BLaER1 treated with 17β-estradiol and CSF1 and Interleukin-3, amounts not matched to agents 10 nM and 100 nM (cell line): ENCODE results near the gene USP22.

ENCODE experiments used
- H3K27ac ChIP-seq, 11 experiments: shearing (Covaris generic); formaldehyde crosslinking; 2 replicates each; pipeline ENCODE4 v1.8.1; 2022
- H3K27me3 ChIP-seq, 11 experiments: shearing (Covaris generic); formaldehyde crosslinking; 2 replicates each; pipeline ENCODE4 v1.8.1; 2022
- H3K36me3 ChIP-seq, 11 experiments: shearing (Covaris generic); formaldehyde crosslinking; 2 replicates each; pipeline ENCODE4 v1.8.1; 2022
- H3K4me1 ChIP-seq, 10 experiments: shearing (Covaris generic); formaldehyde crosslinking; 2 replicates each; pipeline ENCODE4 v1.8.1; 2022
- H3K4me2 ChIP-seq, 11 experiments: shearing (Covaris generic); formaldehyde crosslinking; 2 replicates each; pipeline ENCODE4 v1.8.1; 2022
- H3K4me3 ChIP-seq, 10 experiments: shearing (Covaris generic); formaldehyde crosslinking; 2 replicates each; pipeline ENCODE4 v1.8.1; 2022
- H3K9ac ChIP-seq, 11 experiments: shearing (Covaris generic); formaldehyde crosslinking; 2 replicates each; pipeline ENCODE4 v1.8.1; 2022
- H3K9me3 ChIP-seq, 11 experiments: shearing (Covaris generic); formaldehyde crosslinking; replicated peaks in 1 of 11; 2 replicates each; pipeline ENCODE4 v1.8.1; 2022
- H4K20me1 ChIP-seq, 11 experiments: shearing (Covaris generic); formaldehyde crosslinking; 2 replicates each; pipeline ENCODE4 v1.8.1; 2022
- Cebpa-rat ChIP-seq, 11 experiments: shearing (Covaris generic); IDR thresholded peaks; 2 replicates each; pipeline ENCODE4 v1.8.1; 2022

The USP22 gene

GRCh38 chr17:21039839-21040575, 2.8 kb downstream of the USP22 start:
- no peak for TF ChIP-seq Cebpa-rat (IDR thresholded peaks at IDR 0.05)
- Histone ChIP-seq H3K27me3 (no peaks in the 10 kb centered on the region), H3K9ac (peak overlapping the region; percentile 86 to 100 (median 100)), H3K4me1 (peaks cover 60 to 70% (median 68%) of the 10 kb centered on the region in 10 experiments), H4K20me1 (peaks cover 70 to 72% (median 71%) of the 10 kb centered on the region in 11 experiments), H3K9me3 (no peaks in the 10 kb centered on the region), H3K4me3 (peak overlapping the region; percentile 78 to 100 (median 99)), H3K27ac (peak overlapping the region in 10 of 11 experiments; percentile 42 to 100 (median 100); a peak in 18 of 22 replicates), H3K36me3 (peaks cover 5 to 46% (median 38%) of the 10 kb centered on the region in 11 experiments; a peak in 20 of 22 replicates), H3K4me2 (peak overlapping the region; percentile 75 to 97 (median 91))

DNA sequence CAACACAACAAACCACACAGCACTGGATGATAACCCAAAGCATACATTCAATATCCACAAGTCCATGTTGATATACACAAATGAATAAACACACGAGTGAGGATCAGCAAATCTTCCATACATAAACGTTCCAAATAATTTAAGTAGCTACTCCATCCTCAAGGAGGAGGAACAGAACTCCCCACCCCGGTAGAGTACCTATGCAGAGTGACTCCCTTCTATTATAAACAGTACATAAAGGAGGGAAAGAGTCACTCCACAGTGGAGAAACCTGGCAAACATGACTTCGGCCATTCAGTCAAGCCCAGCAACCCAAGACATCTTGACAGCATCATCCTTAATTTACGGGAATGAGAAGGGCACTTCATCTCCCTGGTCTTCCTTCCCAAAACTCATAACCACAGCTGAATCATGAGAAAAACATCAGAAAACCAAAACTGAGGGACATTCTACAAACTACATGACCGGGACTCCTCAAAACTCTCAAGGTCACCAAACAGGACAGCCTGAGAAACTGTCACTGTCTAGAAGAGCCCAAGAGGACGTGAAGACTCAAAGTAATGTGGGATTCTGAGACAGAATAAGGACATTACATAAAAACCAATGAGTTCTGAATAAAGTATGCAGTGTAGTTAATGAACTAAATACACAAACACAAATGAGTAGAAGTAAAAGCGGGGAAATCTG, 5.6 kb downstream of the USP22 start:
- Histone ChIP-seq H3K4me2 (peak overlapping the region; percentile 75 to 94 (median 90)), H4K20me1 (peaks cover 98 to 99% (median 99%) of the 10 kb centered on the region in 11 experiments), H3K4me3 (peak overlapping the region in 4 of 10 experiments; percentile 6 to 37 (median 21); a peak in 5 of 20 replicates), H3K4me1 (peaks cover 80 to 88% (median 82%) of the 10 kb centered on the region in 10 experiments), H3K27me3 (no peaks in the 10 kb centered on the region), H3K9ac (peak overlapping the region in 7 of 11 experiments; percentile 5 to 40 (median 12); a peak in 7 of 22 replicates), H3K9me3 (no peaks in the 10 kb centered on the region), H3K36me3 (peaks cover 9 to 68% (median 50%) of the 10 kb centered on the region in 11 experiments; a peak in 21 of 22 replicates), H3K27ac (peak overlapping the region in 3 of 11 experiments; percentile 7 to 75 (median 34); a peak in 4 of 22 replicates)
- TF ChIP-seq Cebpa-rat (IDR thresholded peaks at IDR 0.05) = no peak

DNA sequence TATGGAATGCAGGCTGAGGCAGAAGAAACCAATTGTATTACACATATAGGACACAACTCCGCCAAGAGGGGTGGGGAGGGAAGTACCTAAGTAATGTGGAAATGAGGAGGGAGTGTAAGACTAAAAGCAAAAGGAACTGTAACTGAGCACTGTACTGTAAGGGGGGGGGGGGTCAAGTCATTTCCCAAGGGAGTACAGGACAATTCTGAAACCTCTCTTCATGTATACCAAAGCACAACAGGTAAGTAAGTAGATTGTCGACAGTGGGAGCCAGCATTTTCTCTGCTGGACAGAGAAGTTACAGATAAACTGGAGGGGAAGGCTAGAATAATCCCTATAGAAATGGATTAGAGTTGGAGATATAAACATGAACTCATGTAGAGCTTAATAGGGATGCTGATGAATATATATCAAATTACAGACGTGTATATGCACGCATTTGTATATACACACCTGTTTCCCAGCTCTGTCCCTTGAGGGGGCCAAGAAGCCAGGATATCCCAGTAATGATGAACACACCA, 6.4 kb downstream of the USP22 start:
- Histone ChIP-seq H3K4me1 (peaks cover 88 to 96% (median 90%) of the 10 kb centered on the region in 10 experiments), H3K4me3 (peak overlapping the region in 8 of 10 experiments; percentile 9 to 37 (median 22); a peak in 8 of 20 replicates), H3K27me3 (no peaks in the 10 kb centered on the region), H3K9me3 (no peaks in the 10 kb centered on the region), H3K36me3 (peaks cover 13 to 77% (median 58%) of the 10 kb centered on the region in 11 experiments; a peak in 21 of 22 replicates), H3K4me2 (peak overlapping the region; percentile 75 to 94 (median 90)), H3K9ac (peak overlapping the region in 8 of 11 experiments; percentile 6 to 40 (median 14); a peak in 9 of 22 replicates), H4K20me1 (peaks cover 100% of the 10 kb centered on the region in 11 experiments), H3K27ac (peak overlapping the region in 7 of 11 experiments; percentile 13 to 75 (median 63); a peak in 12 of 22 replicates)
- TF ChIP-seq Cebpa-rat (IDR thresholded peaks at IDR 0.05) = no peak

- H3K27ac ChIP-seq = peak overlapping the region; percentile 41 to 75 (median 62); a peak in 19 of 22 replicates
- H3K27me3 ChIP-seq = no peaks in the 10 kb centered on the region
- peak overlapping the region; percentile 75 to 94 (median 90) for H3K4me2 ChIP-seq
- no peak for TF ChIP-seq Cebpa-rat (IDR thresholded peaks at IDR 0.05)
- peaks cover 89 to 100% (median 96%) of the 10 kb centered on the region in 10 experiments for H3K4me1 ChIP-seq
- H3K36me3 ChIP-seq = peaks cover 13 to 87% (median 66%) of the 10 kb centered on the region in 11 experiments; a peak in 21 of 22 replicates
- H3K4me3 ChIP-seq = peak overlapping the region; percentile 13 to 50 (median 43); a peak in 17 of 20 replicates
- peaks cover 100% of the 10 kb centered on the region in 11 experiments for H4K20me1 ChIP-seq
- H3K9ac ChIP-seq = peak overlapping the region; percentile 30 to 68 (median 60); a peak in 19 of 22 replicates
- no peaks in the 10 kb centered on the region for H3K9me3 ChIP-seq
Measured at GRCh38 chr17:21035406-21035805, 7.4 kb downstream of the USP22 start.

DNA sequence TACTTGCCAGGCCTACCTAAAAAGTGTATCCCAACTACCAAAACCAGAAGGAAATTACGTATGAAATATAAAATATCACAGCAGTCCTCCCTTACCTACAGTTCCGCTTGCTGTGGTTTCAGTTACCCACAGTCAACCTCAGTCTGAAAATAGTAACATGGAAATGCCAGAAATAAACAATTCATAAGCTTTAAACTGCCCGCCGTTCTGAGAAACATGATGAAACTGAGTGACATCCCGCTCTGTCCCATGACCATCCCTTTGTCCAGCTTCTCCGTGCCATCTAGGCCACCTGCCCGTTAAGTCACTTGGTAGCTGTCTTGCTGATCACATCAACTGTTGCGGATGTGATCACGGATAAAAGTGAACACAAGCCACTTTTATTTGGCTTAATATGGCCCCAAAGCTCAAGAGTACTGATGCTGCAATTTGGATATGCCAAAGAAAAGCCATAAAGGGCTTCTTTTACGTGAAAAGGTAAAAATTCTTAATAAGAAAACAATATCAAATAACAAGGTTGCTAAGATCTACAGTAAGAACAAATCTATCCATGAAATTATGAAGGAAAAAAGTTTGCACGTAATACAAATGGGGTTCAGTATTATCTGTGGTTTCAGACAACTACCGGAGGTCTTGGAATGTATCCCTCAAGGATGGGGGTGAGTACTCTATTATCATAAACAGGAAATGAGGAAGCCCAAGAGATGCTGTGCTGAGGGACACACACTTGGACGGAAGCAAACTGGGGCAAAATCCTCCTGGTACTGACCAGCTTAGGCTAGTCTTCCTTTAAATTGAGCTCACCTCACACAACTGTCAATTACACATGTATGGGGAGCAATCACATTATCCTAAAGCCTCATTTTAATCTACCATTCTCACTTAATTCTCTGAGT, 8.2 kb downstream of the USP22 start:
- peak overlapping the region; percentile 41 to 75 (median 62); a peak in 20 of 22 replicates for H3K27ac ChIP-seq
- H4K20me1 ChIP-seq = peaks cover 100% of the 10 kb centered on the region in 11 experiments
- H3K9me3 ChIP-seq = no peaks in the 10 kb centered on the region
- peaks cover 14 to 88% (median 68%) of the 10 kb centered on the region in 11 experiments; a peak in 21 of 22 replicates for H3K36me3 ChIP-seq
- H3K4me3 ChIP-seq = peak overlapping the region; percentile 13 to 50 (median 43); a peak in 17 of 20 replicates
- no peaks in the 10 kb centered on the region for H3K27me3 ChIP-seq
- H3K4me2 ChIP-seq = peak overlapping the region; percentile 75 to 94 (median 90)
- peaks cover 85 to 99% (median 96%) of the 10 kb centered on the region in 10 experiments for H3K4me1 ChIP-seq
- no peak for TF ChIP-seq Cebpa-rat (IDR thresholded peaks at IDR 0.05)
- H3K9ac ChIP-seq = peak overlapping the region; percentile 30 to 68 (median 60); a peak in 21 of 22 replicates

GRCh38 chr17:21033350-21033749, 9.5 kb downstream of the USP22 start:
- Histone ChIP-seq H4K20me1 (peaks cover 100% of the 10 kb centered on the region in 11 experiments), H3K9me3 (no peaks in the 10 kb centered on the region), H3K27ac (peak overlapping the region in 7 of 11 experiments; percentile 23 to 75 (median 53); a peak in 6 of 22 replicates), H3K9ac (peak overlapping the region in 3 of 11 experiments; percentile 36 to 62 (median 60); a peak in 3 of 22 replicates), H3K4me1 (peaks cover 75 to 96% (median 91%) of the 10 kb centered on the region in 10 experiments), H3K36me3 (peaks cover 25 to 88% (median 68%) of the 10 kb centered on the region in 11 experiments), H3K4me2 (peak overlapping the region; percentile 75 to 94 (median 90)), H3K27me3 (no peaks in the 10 kb centered on the region), H3K4me3 (no peak overlapping the region)
- TF ChIP-seq Cebpa-rat (IDR thresholded peaks at IDR 0.05) = no peak

GRCh38 chr17:21031756-21032396, 10.9 kb downstream of the USP22 start:
- Histone ChIP-seq H3K4me3 (no peak overlapping the region), H3K4me2 (peak overlapping the region; percentile 19 to 94 (median 90); a peak in 19 of 22 replicates), H4K20me1 (peaks cover 100% of the 10 kb centered on the region in 11 experiments)

More at GRCh38 chr17:21031756-21032396, 10.9 kb downstream of the USP22 start:
- Histone ChIP-seq H3K9me3 (no peaks in the 10 kb centered on the region), H3K27me3 (no peaks in the 10 kb centered on the region), H3K9ac (0 out of 22 replicates have a peak overlapping the region, but pooled peaks of 1 of the 11 experiments have one; percentile 11), H3K36me3 (peaks cover 36 to 88% (median 68%) of the 10 kb centered on the region in 11 experiments), H3K27ac (0 out of 22 replicates have a peak overlapping the region, but pooled peaks of 1 of the 11 experiments have one; percentile 19), H3K4me1 (peaks cover 60 to 81% (median 76%) of the 10 kb centered on the region in 10 experiments)
- no peak for TF ChIP-seq Cebpa-rat (IDR thresholded peaks at IDR 0.05)
